Cardiac septum (tissue), 1 donor: ENCODE results near the gene PKN1. TPM values are rescaled to one million over a fixed set of nuclear protein-coding genes. Genes with fewer than 3 reads are reported as not detected.

Experiments used
- DNase-seq: peaks from one replicate; pipeline ENCODE4 v3.0.0-alpha.2; 2020; ENCODE audit warnings: low spot score
- intact Hi-C: fragments of 100-400 bp; cut with DNase I; formaldehyde crosslinking; loops from one replicate; pipeline ENCODE4 v1.14.0; 2022
- total RNA-seq: library from RNA; stranded (reverse); fragmentation: NEBNext Ultra II Directional; extraction: Animal tissue kit (Norgen Biotek cat#: 25700); gene quantifications from one replicate; pipeline ENCODE4 v1.2.1, GENCODE V29; 2021
- donor health status: DM: no; HTN: no; CAD: no.

Gene PKN1
- total RNA-seq, 1 donor from 2014 or later, result 136 TPM

- DNase-seq, result peak; percentile 99
- intact Hi-C loops, result no loop called here
Measured at GRCh38 chr19:14419106-14419813, 13.8 kb upstream of the PKN1 start, which contains the start of gene DDX39A. TSS of gene DDX39A (minus strand) at chr19:14419341. CDS start at chr19:14413220, 6,121 bp downstream.

GRCh38 chr19:14425696-14426138, 7.4 kb upstream of the PKN1 start:
- DNase-seq, result no peak
- intact Hi-C loops, result no loop called here

DNA sequence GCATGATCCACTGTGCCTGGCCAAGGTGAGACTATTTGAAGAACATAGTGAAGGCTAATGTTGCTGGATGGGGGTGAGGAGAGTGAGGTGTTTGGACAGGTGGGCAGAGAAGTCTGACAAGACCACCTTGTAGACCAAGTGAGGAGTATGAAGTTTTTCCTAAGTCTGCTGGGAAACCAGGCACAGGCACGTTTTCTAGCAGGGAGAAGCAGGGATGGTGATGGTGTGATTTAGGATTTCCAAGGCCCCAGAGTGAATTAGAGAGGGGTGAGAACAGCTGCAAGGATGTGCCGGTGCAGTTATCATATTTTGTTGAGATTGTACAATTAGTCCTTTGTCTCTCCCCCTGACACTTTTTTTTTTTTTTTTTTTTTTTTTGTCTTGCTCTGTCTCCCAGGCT, 5.6 kb upstream of the PKN1 start:
- intact Hi-C loops, result no loop called here
- DNase-seq, result no peak

DNA sequence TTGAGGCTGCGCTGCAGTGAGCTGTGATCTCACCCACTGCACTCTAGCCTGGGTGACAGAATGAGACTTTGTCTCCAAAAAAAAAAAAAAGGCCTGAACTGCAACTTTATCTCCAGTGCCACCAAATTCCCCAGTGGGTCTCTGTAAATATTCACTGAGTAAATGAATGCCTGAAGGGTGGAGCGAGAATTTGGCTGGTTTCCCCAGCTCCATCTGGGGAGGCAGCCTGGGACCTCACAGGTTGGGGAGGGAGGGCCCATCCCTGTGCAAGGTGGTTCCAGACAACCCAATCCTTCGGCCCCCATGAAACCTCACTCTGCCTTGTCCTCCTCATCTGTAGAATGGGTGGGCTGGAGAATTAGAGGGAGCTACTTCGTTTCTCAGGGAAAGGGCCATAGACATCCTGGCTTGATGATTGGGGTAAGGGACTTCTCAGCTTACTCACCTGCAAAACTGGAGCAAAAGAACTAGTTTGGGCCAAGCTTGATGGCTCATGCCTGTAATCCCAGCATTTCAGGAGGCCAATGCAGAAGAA, 4.2 kb upstream of the PKN1 start:
- DNase-seq, result no peak
- intact Hi-C loops, result no loop called here

DNA sequence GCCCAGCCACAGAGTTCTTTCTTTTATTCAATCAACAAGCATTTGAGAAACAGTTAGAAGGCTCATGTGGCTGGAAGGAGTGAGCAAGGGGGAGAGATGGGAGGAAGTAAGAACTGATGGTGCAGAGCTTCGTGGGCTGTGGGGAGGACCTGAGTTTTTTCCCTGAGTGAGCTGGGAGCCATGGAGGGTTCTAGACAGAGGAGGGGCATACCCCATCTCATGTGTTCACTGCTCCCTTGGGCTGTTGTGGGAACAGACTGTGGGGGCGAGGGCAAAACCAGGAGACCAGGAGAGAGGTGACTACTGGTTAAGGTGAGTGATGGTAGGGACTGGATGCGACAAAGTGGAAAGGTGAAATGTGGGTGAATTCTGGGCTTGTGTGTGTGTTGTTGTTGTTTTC, 2.4 kb upstream of the PKN1 start:
- no peak for DNase-seq
- intact Hi-C loops, result no loop called here

DNA sequence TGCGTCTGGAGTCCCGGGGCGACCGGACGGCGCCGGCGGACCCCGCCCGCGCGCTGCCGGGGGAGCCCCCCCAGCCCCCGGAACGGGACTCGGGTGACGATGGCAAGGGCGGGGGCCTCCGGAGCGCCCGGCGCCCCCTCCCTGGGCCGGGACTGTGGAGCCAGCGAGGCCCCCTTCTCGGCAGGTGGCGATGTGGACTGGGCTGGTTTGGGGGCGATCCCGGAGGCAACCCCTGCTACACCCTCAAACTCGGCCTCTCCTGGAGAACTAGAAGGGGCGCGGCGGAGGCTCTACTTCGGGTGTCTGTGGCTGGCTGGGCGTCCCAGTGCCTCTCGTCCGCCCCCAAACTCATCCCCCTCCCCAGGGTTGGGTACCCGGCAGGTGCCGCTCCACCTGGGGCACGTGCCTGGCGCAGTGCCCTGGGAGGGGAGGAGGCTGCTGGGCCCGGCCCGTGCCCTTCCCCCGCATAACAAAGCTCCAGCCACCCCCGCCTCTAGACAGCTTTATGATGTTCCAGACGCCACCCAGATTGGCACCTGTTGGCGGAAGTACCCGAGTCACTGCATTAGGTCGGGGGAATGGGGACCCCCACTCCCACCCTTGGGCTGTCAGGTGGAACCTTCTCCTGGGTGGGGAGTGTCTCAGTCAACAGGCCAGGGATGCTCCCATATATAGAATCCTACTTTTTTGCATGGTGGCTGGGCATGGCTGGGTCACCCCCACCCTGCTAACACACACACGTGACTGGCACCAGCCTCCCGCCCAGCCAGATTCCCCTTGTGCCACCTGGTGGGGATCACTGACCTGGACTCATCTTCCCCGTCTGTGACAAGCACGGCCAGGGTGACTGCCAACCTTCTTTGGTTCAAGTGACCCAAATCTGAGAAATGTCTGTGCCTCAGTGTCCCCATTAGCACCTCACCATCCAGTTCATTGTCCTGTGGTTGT, 722 bp downstream of the PKN1 start:
- intact Hi-C loops, result loop anchor here (1.0 kb wide), 1 partner anchor 14 kb away; no protein-coding TSS in a partner anchor
- no peak for DNase-seq

DNA sequence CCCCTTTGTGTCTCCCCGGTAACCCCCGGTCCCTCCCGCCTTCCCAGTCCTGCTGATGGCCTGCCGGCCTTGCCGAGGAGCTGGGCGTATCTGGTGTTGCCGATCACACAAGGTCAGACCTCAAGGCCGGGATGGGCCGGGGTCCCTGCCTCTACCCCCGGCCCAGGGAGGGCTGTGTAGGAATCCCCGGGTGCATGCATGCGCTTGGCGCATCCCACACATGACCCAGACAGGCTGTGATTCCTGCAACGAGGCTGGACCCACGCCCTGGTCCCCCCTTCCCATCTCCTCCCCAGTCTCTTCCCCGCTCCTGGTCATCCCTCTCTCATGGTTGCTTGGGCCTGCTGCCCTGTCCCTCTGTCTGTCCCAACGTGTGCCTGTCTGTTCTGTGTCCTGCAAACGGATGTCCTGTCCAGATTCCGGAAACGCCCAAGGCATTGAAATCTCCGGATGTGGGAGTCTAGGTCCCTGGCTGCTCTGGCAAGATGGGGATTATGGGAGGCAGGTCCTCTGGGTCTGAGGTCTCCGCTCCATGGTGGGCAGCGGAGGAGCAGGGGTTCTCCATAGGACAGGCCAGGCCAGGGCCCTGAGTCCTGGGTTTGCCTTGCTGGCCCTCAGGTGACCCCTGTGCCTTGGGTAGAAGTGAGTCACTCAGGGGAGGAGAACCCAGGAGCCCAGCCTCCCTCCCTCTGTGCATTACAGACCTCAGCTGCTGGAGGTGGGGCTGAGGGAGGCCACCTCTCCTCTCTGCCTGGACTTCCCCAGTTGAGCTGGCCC, 1.6 kb downstream of the PKN1 start:
- intact Hi-C loops, result no loop called here

DNA sequence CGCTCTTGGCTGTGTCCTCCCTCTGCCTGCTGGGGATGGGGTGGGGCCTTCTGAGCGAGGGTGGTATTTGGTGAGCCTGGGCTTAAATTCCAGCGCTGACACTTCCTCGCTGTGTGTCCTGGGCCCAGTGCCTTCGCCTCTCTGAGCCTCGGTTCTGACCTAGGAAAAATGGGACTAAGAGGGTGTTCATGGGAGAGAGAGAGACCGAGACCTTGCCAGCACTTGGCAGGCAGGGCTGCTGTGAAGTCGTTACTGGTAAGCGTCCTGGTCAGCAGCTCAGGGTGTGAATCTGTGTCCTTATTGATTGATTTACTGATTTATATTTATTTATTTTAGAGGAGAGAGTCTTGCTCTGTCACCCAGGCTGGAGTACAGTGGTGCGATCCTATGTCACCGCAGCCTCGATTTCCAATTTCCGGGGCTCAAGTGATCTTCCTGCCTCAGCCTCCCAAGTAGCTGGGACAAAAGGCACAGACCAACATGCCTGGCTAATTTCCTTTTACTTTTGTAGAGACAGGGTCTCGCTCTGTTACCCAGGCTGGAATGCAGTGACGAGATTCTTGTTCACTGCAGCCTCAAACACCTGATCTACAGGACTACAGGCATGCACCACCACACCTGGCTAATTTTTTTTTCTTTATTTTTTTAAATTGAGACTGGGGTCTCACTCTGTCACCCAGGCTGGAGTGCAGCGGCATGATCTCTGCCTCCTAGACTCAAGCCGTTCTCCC, 2.4 kb downstream of the PKN1 start:
- DNase-seq, result no peak
- intact Hi-C loops, result no loop called here

More for the DNA sequence above, 1.6 kb downstream of the PKN1 start:
- DNase-seq, result peak; percentile 88

DNA sequence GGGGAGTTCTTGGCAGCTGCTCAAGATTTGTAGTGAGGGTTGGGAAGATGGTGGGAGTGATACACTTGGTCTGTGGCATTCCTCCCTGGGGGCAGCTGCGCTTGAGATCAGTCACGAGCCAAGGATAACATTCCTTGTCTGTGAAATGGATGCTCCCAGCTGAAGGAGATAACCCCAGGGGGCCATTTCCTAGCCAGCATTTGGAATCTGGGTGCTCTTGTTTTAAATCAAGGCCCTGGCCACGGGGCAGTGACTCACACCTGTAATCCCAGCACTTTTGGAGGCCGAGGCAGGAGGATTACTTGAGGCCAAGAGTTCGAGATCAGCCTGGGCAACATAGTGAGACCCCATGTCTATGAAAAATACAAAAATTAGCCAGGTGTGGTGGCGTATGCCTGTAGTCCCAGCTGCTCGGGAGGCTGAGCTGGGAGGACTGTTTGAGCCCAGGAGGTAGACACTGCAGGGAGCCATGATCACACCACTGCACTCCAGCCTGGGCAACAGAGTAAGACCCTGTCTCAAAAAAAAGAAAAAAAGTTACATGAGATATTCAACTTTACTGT, 4.6 kb downstream of the PKN1 start:
- intact Hi-C loops, result no loop called here
- DNase-seq, result no peak

- intact Hi-C loops, result no loop called here
- no peak for DNase-seq
Measured at GRCh38 chr19:14439014-14439413, 5.9 kb downstream of the PKN1 start.

GRCh38 chr19:14440049-14440448, 6.9 kb downstream of the PKN1 start:
- DNase-seq, result peak; percentile 96

GRCh38 chr19:14441041-14441938, 8.2 kb downstream of the PKN1 start:
- DNase-seq, result no peak
- intact Hi-C loops, result no loop called here

More at GRCh38 chr19:14440049-14440448, 6.9 kb downstream of the PKN1 start:
- intact Hi-C loops, result no loop called here

DNA sequence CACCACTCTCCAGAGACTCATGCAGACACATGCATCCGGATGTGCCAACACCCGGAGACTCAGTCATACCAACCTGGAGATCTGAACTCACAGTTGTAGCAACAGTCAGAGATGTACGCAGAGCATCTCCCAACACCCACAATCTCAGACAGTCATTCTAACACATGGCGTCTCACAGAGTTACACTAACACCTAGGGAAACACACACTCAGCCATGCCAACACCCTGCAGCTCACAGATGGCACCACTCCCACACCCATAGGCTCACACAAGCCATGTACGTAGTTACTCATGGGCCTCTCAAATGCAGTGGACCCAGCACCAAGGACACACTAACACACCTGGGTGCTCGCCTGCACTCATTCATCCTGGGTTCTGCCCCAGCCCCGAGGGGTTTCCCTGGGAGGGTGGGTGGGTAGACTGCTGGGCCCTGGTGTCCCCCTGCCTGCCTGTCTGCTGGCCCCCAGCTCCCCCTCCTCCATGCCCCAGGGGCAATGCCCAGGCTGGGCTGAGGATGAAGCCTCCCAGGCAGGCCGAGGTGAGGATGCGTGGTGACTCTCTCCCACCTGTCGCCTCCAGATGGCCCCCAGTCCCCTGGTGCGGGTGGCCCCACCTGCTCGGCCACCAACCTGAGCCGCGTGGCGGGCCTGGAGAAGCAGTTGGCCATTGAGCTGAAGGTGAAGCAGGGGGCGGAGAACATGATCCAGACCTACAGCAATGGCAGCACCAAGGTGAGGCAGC, 10.0 kb downstream of the PKN1 start:
- intact Hi-C loops, result no loop called here
- DNase-seq, result no peak

GRCh38 chr19:14443632-14444216, 10.6 kb downstream of the PKN1 start:
- intact Hi-C loops, result no loop called here
- no peak for DNase-seq

GRCh38 chr19:14446336-14447036, 13.4 kb downstream of the PKN1 start:
- no peak for DNase-seq
- intact Hi-C loops, result no loop called here

DNA sequence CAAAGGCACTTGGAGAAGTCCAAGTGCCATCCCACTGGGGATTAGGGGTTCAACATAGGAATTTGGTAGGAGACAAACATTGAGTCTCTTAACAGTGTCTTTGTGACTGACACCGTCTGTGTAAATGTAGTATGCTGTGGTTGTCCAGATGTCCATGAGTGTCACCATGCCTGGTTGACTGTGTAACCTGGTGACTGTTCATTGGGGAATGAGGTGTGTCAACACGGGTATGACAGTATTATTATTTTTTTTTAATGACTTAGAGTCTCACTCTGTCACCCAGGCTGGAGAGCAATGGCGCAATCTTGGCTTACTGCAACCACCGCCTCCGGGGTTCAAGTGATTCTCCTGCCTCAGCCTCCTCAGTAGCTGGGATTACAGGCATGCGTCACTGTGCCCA, 16.2 kb downstream of the PKN1 start:
- no peak for DNase-seq
- intact Hi-C loops, result no loop called here
